IPS-15b (cell line): ENCODE results near the gene MUCL3.
"Not testable (repeated sequence)": the region's sequence is repeated elsewhere in the genome, so short reads cannot be mapped to it uniquely, and the experiment has no call there.

Experiments used
- H3K27me3 ChIP-seq: one replicate; pipeline ENCODE4 v1.6.1; 2013; ENCODE audit warnings: low read length; ENCODE audit not compliant: control insufficient read depth, insufficient read depth
- H3K36me3 ChIP-seq: one replicate; pipeline ENCODE4 v1.6.1; 2013; ENCODE audit warnings: low read length; ENCODE audit not compliant: control insufficient read depth, insufficient read depth
- H3K4me1 ChIP-seq: one replicate; pipeline ENCODE4 v1.6.1; 2013; ENCODE audit warnings: mild to moderate bottlenecking, low read length; ENCODE audit not compliant: control insufficient read depth, insufficient read depth
- H3K4me3 ChIP-seq: one replicate; pipeline ENCODE4 v1.5.1; 2013; ENCODE audit warnings: low read depth, low read length
- H3K9ac ChIP-seq: one replicate; pipeline ENCODE4 v1.6.1; 2013; ENCODE audit warnings: low read depth, mild to moderate bottlenecking, low read length
- H3K9me3 ChIP-seq: one replicate; pipeline ENCODE4 v1.6.1; 2013; ENCODE audit warnings: mild to moderate bottlenecking, low read length; ENCODE audit not compliant: control insufficient read depth, insufficient read depth

Gene MUCL3

GRCh38 chr6:30990422-30991086 is 49.8 kb downstream of the MUCL3 start:
- H3K27me3 ChIP-seq = peaks cover 2% of the 10 kb centered on the region
- H3K9ac ChIP-seq = no peak overlapping the region
- peaks cover 3% of the 10 kb centered on the region for H3K9me3 ChIP-seq
- no peaks in the 10 kb centered on the region for H3K36me3 ChIP-seq
- H3K4me1 ChIP-seq = peaks cover 6% of the 10 kb centered on the region
- H3K4me3 ChIP-seq = no peak overlapping the region

- Histone ChIP-seq H3K36me3 (no peaks in the 10 kb centered on the region), H3K9ac (no peak overlapping the region), H3K4me1 (peaks cover 6% of the 10 kb centered on the region), H3K4me3 (no peak overlapping the region), H3K9me3 (peaks cover 3% of the 10 kb centered on the region), H3K27me3 (peaks cover 2% of the 10 kb centered on the region)
Observed at GRCh38 chr6:30991891-30992290, 51.1 kb downstream of the MUCL3 start.

DNA sequence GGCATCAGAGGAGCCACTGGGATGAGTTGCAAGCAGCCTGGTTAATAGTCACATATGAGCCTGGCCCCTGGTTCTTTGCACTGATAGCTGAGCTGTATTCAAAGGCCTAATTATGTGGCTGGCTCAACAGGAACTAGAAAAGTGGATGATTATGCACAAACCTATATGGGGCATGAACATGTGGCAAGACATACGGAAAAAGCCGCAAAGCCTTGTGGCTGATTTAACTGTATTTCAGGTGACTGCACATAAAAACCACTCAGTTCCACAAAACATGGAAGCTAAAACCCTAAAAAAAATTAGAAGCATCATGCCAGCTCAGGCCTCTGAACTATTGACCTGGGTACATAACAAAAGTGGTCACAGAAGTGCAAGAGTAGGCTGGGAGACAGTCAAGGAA is 56.5 kb downstream of the MUCL3 start:
- Histone ChIP-seq H3K9ac (no peak overlapping the region), H3K4me1 (no peaks in the 10 kb centered on the region), H3K36me3 (no peaks in the 10 kb centered on the region), H3K9me3 (peaks cover 3% of the 10 kb centered on the region), H3K27me3 (no peaks in the 10 kb centered on the region), H3K4me3 (no peak overlapping the region)

DNA sequence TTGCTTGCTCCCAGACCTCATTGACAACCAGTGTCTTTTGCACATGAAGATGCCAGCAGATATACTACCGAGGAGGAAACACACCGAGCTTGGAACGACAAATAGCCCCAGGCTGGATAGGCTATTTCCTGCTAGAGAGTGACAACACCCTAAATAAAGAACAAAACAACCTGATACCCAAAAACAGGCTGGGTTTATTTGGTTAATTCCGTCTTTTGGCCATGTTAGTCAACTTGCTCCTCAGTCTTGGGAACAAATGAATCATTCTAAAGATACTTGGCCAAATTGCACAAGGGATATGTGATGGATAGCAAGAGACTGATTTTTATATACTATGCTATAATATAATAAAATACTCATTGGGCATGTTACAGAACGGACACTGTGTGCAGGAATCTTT is 58.0 kb downstream of the MUCL3 start:
- Histone ChIP-seq H3K4me3 (no peak overlapping the region), H3K9ac (no peak overlapping the region), H3K36me3 (no peaks in the 10 kb centered on the region), H3K27me3 (no peaks in the 10 kb centered on the region), H3K9me3 (peaks cover 2% of the 10 kb centered on the region), H3K4me1 (no peaks in the 10 kb centered on the region)

DNA sequence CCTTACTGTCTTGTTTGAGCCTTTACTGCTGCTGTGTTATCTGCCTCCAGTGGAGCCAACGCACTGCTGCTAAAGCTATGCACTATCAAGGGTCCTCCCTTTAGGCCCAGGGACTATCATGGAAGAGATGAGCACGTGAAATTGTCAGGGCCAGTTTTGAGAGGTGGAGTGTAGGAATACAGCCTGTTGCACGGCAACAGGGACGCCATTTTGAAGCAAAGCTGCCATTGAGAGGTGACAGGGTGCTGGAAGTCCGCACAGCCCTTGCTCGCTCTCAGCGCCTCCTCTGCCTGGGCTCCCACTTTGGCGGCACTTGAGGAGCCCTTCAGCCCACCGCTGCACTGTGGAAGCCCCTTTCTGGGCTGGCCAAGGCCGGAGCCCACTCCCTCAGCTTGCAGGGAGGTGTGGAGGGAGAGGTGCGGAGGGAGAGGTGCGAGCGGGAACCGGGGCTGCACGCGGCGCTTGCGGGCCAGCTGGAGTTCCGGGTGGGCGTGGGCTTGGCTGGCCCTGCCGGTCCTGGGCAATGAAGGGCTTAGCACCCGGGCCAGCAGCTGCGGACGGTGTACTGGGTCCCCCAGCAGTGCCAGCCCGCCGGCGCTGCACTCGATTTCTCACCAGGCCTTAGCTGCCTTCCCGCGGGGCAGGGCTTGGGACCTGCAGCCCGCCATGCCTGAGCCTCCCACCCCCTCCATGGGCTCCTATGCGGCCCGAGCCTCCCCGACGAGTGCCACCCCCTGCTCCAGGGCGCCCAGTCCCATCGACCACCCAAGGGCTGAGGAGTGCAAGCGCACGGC is 59.5 kb downstream of the MUCL3 start:
- not testable (repeated sequence) for H3K36me3 ChIP-seq, H3K9ac ChIP-seq, H3K4me1 ChIP-seq, H3K27me3 ChIP-seq, H3K4me3 ChIP-seq, H3K9me3 ChIP-seq

DNA sequence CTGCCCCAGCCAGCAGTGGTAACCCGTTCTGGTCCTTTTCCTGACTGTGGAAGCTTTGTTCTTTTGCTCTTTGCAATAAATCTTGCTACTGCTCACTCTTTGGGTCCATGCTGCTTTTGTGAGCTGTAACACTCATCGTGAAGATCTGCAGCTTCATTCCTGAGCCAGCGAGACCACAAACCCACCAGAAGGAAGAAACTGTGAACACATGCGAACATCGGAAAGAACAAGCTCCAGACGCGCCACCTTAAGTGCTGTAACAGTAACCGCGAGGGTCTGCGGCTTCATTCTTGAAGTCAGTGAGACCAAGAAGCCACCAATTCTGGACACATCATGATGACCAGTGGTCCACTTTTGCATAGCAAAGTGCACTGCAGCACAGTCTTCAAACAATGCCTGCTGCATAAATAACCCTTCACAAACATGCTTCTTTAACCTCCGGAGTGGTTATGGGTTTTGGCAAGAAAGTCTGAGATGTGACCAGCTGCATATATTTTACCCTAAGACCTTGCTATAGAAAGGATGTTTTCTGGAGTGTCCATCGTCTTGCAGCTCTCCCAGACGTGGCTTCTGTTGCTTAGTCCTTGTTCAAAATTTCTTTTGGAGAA is 60.6 kb downstream of the MUCL3 start:
- Histone ChIP-seq H3K4me1 (no peaks in the 10 kb centered on the region), H3K4me3 (no peak overlapping the region), H3K27me3 (no peaks in the 10 kb centered on the region), H3K36me3 (no peaks in the 10 kb centered on the region), H3K9ac (no peak overlapping the region), H3K9me3 (no peaks in the 10 kb centered on the region)

DNA sequence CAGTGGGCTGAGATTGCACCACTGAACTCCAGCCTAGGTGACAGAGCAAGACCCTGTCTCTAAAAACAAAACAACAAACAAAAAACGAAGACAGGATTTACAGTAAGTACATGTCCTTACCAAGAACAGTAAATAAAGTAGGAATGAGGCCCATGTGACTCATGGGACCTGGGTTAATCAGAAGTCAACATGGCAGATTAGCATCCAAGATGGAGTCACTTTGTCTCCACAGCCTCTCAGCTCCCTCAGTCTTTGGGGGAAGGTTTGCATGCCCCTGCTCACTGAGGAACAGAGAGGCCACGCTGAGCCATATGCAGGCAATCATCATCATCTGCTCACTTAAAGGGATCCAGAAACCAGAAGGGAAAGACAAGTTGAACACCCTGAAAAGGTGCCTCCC is 61.7 kb downstream of the MUCL3 start:
- H3K36me3 ChIP-seq = no peaks in the 10 kb centered on the region
- no peaks in the 10 kb centered on the region for H3K4me1 ChIP-seq
- no peaks in the 10 kb centered on the region for H3K27me3 ChIP-seq
- no peak overlapping the region for H3K4me3 ChIP-seq
- H3K9ac ChIP-seq = no peak overlapping the region
- no peaks in the 10 kb centered on the region for H3K9me3 ChIP-seq
